GM12878 (cell line): ENCODE data around the gene EVX1.

Experiments
- CREM ChIP-seq: IDR thresholded peaks from 2 replicates; pipeline ENCODE4 v1.6.1; 2014; ENCODE audit warnings: antibody characterized with exemption, low read depth
- MAX ChIP-seq: IDR thresholded peaks from 2 replicates; pipeline ENCODE4 v1.6.1; 2012; ENCODE audit warnings: low read depth, low read length, improper control_type of control experiment
- MYC ChIP-seq: IDR thresholded peaks from 2 replicates; pipeline ENCODE4 v1.6.1; 2011; ENCODE audit warnings: mild to moderate bottlenecking, low read length, moderate library complexity, inconsistent platforms; ENCODE audit not compliant: insufficient read depth, insufficient replicate concordance, insufficient read length, severe bottlenecking
- NFYB ChIP-seq: IDR thresholded peaks from 2 replicates; pipeline ENCODE4 v1.6.1; 2011; ENCODE audit warnings: low read depth, mild to moderate bottlenecking, low read length, improper control_type of control experiment, moderate library complexity; ENCODE audit not compliant: insufficient read depth
- POLR2AphosphoS5 ChIP-seq: IDR thresholded peaks from 2 replicates; pipeline ENCODE4 v1.6.1; 2011; ENCODE audit warnings: mild to moderate bottlenecking, low read length, inconsistent platforms
- USF1 ChIP-seq: IDR thresholded peaks from 2 replicates; pipeline ENCODE4 v1.6.1; 2011; ENCODE audit warnings: borderline replicate concordance, low read depth, mild to moderate bottlenecking, moderate library complexity, mixed read lengths, low read length; ENCODE audit not compliant: insufficient read depth; ENCODE audit errors: extremely low read length
- ZSCAN29 ChIP-seq: fragments of 450-650 bp; IDR thresholded peaks from 2 replicates; pipeline ENCODE4 v1.6.1; 2017; ENCODE audit warnings: mild to moderate bottlenecking, moderate library complexity
- TF ChIP-seq, protein P1 (sequence below), 3 experiments: IDR thresholded peaks in 2 of 3; conservative IDR thresholded peaks in 1 of 3; 2 replicates each; pipeline ENCODE4 v1.5.1; 2011; ENCODE audit warnings: low read depth in 3 of 3, low read length in 3 of 3, mild to moderate bottlenecking in 3 of 3, control low read depth in 2 of 3, moderate library complexity in 2 of 3, inconsistent platforms in 1 of 3, mixed read lengths in 1 of 3; ENCODE audit not compliant: control insufficient read depth in 2 of 3, insufficient read depth in 1 of 3; ENCODE audit errors: extremely low read depth in 1 of 3

GRCh38 chr7:27201580-27202017 lies 41.0 kb upstream of the EVX1 start:
- TF ChIP-seq CREM = no peak
- no peak for TF ChIP-seq MAX
- TF ChIP-seq, protein P1, sequence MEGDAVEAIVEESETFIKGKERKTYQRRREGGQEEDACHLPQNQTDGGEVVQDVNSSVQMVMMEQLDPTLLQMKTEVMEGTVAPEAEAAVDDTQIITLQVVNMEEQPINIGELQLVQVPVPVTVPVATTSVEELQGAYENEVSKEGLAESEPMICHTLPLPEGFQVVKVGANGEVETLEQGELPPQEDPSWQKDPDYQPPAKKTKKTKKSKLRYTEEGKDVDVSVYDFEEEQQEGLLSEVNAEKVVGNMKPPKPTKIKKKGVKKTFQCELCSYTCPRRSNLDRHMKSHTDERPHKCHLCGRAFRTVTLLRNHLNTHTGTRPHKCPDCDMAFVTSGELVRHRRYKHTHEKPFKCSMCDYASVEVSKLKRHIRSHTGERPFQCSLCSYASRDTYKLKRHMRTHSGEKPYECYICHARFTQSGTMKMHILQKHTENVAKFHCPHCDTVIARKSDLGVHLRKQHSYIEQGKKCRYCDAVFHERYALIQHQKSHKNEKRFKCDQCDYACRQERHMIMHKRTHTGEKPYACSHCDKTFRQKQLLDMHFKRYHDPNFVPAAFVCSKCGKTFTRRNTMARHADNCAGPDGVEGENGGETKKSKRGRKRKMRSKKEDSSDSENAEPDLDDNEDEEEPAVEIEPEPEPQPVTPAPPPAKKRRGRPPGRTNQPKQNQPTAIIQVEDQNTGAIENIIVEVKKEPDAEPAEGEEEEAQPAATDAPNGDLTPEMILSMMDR (IDR thresholded peaks at IDR 0.05 in 2 of 3, conservative IDR thresholded peaks at IDR 0.05 in 1 of 3; ENCODE audit: control insufficient read depth in 2 of 3, extremely low read depth in 1 of 3, insufficient read depth in 1 of 3, low read depth in 3 of 3, low read length in 3 of 3) = no peak
- TF ChIP-seq USF1 = no peak
- no peak for TF ChIP-seq NFYB
- TF ChIP-seq ZSCAN29 = no peak
- TF ChIP-seq POLR2AphosphoS5 = no peak
- TF ChIP-seq MYC = no peak
